Astrocyte of the cerebellum (primary cell): ENCODE measurements around the gene CASP9.
"Not testable (repeated sequence)": the region's sequence is repeated elsewhere in the genome, so short reads cannot be mapped to it uniquely, and the experiment has no call there.

Experiments used
- DNase-seq: peaks from one replicate; pipeline ENCODE4 v3.0.0-alpha.2; 2011; ENCODE audit warnings: low read depth
- H3K4me3 ChIP-seq: 2 replicates; pipeline ENCODE4 v1.5.1; 2011; ENCODE audit warnings: mild to moderate bottlenecking, low read depth, low read length, moderate library complexity
- in situ Hi-C: cut with HindIII; loops from 2 replicates; pipeline ENCODE4 v1.10.0; 2017; ENCODE audit warnings: low sequenced_read_pairs
- TF ChIP-seq, protein P1 (sequence below): IDR thresholded peaks from 2 replicates; pipeline ENCODE4 v1.5.1; 2012; ENCODE audit warnings: low read length, low read depth, moderate library complexity, mild to moderate bottlenecking; ENCODE audit errors: missing control alignments

Gene CASP9

DNA sequence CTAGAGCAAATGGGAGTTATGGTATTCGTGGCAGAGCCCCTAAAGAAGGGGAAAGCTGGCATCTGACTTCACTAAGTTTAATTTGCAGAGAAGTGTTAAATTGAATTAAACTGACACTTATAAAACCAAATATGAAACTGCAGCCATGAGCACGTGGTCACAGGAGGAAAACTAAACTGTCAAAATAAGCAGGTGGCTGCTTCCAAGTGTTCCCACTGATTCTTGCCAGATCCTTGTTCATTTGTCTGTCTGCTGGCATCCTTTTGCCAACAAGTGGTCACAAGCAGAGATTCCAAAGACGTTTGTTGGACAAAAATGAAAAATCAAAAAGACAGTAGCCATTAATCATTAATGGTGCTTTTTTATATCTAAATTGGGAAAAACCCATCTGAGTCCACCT lies 54.7 kb downstream of the CASP9 start:
- in situ Hi-C loops, result no loop called here
- DNase-seq, result no peak
- H3K4me3 ChIP-seq, result no peak overlapping the region
- TF ChIP-seq, protein P1, sequence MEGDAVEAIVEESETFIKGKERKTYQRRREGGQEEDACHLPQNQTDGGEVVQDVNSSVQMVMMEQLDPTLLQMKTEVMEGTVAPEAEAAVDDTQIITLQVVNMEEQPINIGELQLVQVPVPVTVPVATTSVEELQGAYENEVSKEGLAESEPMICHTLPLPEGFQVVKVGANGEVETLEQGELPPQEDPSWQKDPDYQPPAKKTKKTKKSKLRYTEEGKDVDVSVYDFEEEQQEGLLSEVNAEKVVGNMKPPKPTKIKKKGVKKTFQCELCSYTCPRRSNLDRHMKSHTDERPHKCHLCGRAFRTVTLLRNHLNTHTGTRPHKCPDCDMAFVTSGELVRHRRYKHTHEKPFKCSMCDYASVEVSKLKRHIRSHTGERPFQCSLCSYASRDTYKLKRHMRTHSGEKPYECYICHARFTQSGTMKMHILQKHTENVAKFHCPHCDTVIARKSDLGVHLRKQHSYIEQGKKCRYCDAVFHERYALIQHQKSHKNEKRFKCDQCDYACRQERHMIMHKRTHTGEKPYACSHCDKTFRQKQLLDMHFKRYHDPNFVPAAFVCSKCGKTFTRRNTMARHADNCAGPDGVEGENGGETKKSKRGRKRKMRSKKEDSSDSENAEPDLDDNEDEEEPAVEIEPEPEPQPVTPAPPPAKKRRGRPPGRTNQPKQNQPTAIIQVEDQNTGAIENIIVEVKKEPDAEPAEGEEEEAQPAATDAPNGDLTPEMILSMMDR, result no peak

DNA sequence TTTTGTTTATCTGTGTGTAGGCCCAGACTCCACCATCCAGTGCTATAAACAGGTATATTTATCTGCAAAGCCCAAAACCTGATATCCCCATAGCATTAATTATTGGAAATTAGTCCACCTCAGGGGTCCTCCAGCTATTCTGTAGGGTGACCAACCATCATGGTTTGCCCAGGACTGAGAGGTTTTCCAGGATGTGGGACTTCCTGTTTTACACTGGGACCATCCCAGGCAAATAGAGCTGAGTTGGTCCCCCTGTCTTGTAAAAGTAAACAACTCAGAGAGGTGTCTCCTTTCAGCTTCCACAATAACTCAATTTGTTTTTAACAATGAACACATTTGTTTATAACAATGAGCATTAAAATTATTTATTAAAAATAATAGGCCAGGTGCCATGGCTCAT lies 55.9 kb downstream of the CASP9 start:
- TF ChIP-seq, protein P1, result no peak
- in situ Hi-C loops, result no loop called here
- no peak for DNase-seq
- no peak overlapping the region for H3K4me3 ChIP-seq

- H3K4me3 ChIP-seq, DNase-seq, in situ Hi-C loops: not testable (repeated sequence)
Measured at GRCh38 chr1:15466955-15467625, 56.9 kb downstream of the CASP9 start.

- no peak for DNase-seq
- TF ChIP-seq, protein P1, result no peak
- in situ Hi-C loops, result no loop called here
- no peak overlapping the region for H3K4me3 ChIP-seq
Measured at GRCh38 chr1:15465674-15466073, 58.3 kb downstream of the CASP9 start.

GRCh38 chr1:15463926-15464322 lies 60.1 kb downstream of the CASP9 start:
- H3K4me3 ChIP-seq, in situ Hi-C loops, DNase-seq: not testable (repeated sequence)

GRCh38 chr1:15463064-15463800 lies 60.8 kb downstream of the CASP9 start:
- DNase-seq, H3K4me3 ChIP-seq, in situ Hi-C loops: not testable (repeated sequence)

DNA sequence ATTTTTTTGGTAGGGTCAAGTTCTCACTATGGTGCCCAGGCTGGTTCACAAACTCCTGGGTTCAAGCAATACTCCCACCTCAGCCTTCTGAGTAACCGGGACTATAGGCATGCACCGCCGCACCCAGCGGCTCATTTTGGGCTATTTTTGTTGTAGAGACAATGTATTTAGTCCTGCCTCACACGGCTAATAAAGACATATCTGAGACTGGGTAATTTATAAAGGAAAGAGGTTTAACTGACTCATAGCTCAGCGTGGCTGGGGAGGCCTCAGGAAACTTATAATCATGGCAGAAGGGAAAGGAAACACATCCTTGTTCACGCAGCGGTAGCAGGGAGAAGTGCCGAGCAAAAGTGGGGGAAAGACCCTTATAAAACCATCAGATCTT lies 63.3 kb downstream of the CASP9 start:
- TF ChIP-seq, protein P1, result no peak
- no peak overlapping the region for H3K4me3 ChIP-seq
- no peak for DNase-seq
- in situ Hi-C loops, result no loop called here

GRCh38 chr1:15459771-15460707 lies 64.0 kb downstream of the CASP9 start:
- in situ Hi-C loops, result no loop called here
- TF ChIP-seq, protein P1, result no peak
- H3K4me3 ChIP-seq, result no peak overlapping the region
- DNase-seq, result no peak

DNA sequence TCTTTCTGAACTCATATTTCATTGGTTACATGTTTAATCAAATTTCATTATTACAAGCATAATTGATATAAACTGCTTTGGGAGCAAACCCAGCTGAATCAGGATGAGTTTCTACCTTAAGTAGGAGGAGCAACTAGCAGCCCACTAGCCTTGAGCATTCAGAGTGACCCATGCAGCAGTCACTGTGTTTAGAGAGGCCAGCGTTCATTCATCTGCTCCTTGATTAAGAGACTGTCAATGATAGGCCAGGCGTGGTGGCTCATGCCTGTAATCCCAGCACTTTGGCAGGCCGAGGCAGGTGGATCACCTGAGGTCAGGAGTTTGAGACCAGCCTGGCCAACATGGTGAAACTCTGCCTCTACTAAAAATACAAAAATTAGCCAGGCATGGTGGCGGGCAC lies 65.6 kb downstream of the CASP9 start:
- H3K4me3 ChIP-seq, in situ Hi-C loops, DNase-seq: not testable (repeated sequence)
